ENCODE data around the gene HOXA3. TPM values are rescaled to one million over a fixed set of nuclear protein-coding genes. Genes with fewer than 3 reads are reported as not detected.

The HOXA3 gene
- total and polyA plus RNA-seq, 2 of the 13 experiments (the other 11 are each of a cell fraction or from before 2014, with no cell fraction given) = 2.9 to 4.6 TPM

GRCh38 chr7:27177795-27178320 lies 25.5 kb upstream of the HOXA3 start (continued):
- TF ChIP-seq SRSF4 (IDR thresholded peaks at IDR 0.05; ENCODE audit: low read depth, low read length, poor library complexity, severe bottlenecking) = no peak

- Histone ChIP-seq H2AFZ (ENCODE audit: low read length) (no peak overlapping the region), H3K4me1 (ENCODE audit: insufficient read depth, low read length) (peaks cover 20% of the 10 kb centered on the region), H3K36me3 (replicated peaks in 1 of 2; ENCODE audit: control insufficient read depth in 1 of 2, insufficient read depth in 2 of 2, low read length in 2 of 2) (no peaks in the 10 kb centered on the region), H4K20me1 (ENCODE audit: insufficient read depth, low read length) (no peaks in the 10 kb centered on the region), H3K27me3 (ENCODE audit: control insufficient read depth in 1 of 2, insufficient read depth in 2 of 2, low read length in 2 of 2) (peaks cover 6 to 77% of the 10 kb centered on the region in 2 experiments), H3K9me3 (ENCODE audit: low read length) (no peaks in the 10 kb centered on the region), H3K79me2 (ENCODE audit: insufficient read depth, low read length) (no peaks in the 10 kb centered on the region), H3K27ac (ENCODE audit: extremely low read length, insufficient read depth, low read length) (no peak overlapping the region), H3K9ac (ENCODE audit: insufficient read depth, low read depth, low read length) (no peak overlapping the region), H3K4me3 (replicated peaks in 1 of 3; ENCODE audit: insufficient read depth in 1 of 3, low read depth in 2 of 3, low read length in 3 of 3) (no peak overlapping the region), H3K4me2 (ENCODE audit: low read depth, low read length) (no peak overlapping the region)
- TF ChIP-seq ZNF704 (CRISPR knock-in tag; IDR thresholded peaks at IDR 0.05; ENCODE audit: borderline replicate concordance) (no peak), HOXA3 (CRISPR knock-in tag; IDR thresholded peaks at IDR 0.05) (no peak), KAT8 (CRISPR knock-in tag; IDR thresholded peaks at IDR 0.05) (no peak), ZNF318 (CRISPR knock-in tag; IDR thresholded peaks at IDR 0.05) (no peak)
- FAIRE-seq = no peak
- BruUV-seq (replicated peaks) = no TSS peak
- in situ Hi-C loops (cut with HindIII; ENCODE audit: extremely low pct_ligation_motif_present, low pct_unique_long_range_greater_than_20kb) (no loop called here), intact Hi-C loops (cut with micrococcal nuclease; ENCODE audit: unreplicated experiment) (no loop called here)
- no peak for ATAC-seq
- ChIA-PET CTCF (ENCODE audit: low intra/inter-chr PET ratio, low total read pairs) (no interaction called here), POLR2A (no interaction called here)
- no peak for DNase-seq (ENCODE audit: low spot score)
- 28% methylated on average over 10 of the region's 22 CpGs for WGBS (ENCODE audit: low lambda C conversion rate)
These were observed 24.8 kb upstream of the HOXA3 start for GRCh38 chr7:27176962-27177794.

Data from HepG2 (cell line).